GM12878 (cell line): Measurements from ENCODE around the gene GRK5. TPM values are rescaled to one million over a fixed set of nuclear protein-coding genes. Genes with fewer than 3 reads are reported as not detected.

Source experiments
- ATAC-seq: fragments of 200-7000 bp; cut with Tn5 transposase; 3 replicates; pipeline ENCODE4 v1.9.1; 2020; ENCODE audit warnings: mild to moderate bottlenecking, moderate library complexity
- BruUV-seq: library from RNA; stranded (reverse); fragments of 400-500 nt; replicated peaks from 2 replicates; lab custom pipeline; 2021; lab: Mats Ljungman, UMichigan
- CTCF ChIA-PET: fragments of 300-600 bp; sonication (Branson Sonifier 250); formaldehyde crosslinking; extraction: SDS; loops from one replicate; lab custom pipeline; 2021; ENCODE audit warnings: inconsistent platforms; lab: Yijun Ruan, JAX
- POLR2A ChIA-PET: fragments of 350-600 bp; formaldehyde crosslinking; extraction: SDS; loops from one replicate; lab custom pipeline; 2021; ENCODE audit warnings: inconsistent platforms; lab: Charles Lee
- RAD21 ChIA-PET: fragments of 300-600 bp; sonication (Branson Sonifier 250); formaldehyde crosslinking; loops from one replicate; lab custom pipeline; 2023; ENCODE audit warnings: antibody characterized with exemption; ENCODE audit not compliant: unreplicated experiment; lab: Charles Lee
- SMC1A ChIA-PET: fragments of 300-600 bp; sonication (Branson Sonifier 250); formaldehyde crosslinking; loops from one replicate; lab custom pipeline; 2023; ENCODE audit not compliant: unreplicated experiment, uncharacterized antibody; lab: Charles Lee
- DNase-seq: peaks from one replicate; pipeline ENCODE4 v3.0.0-alpha.2; 2011; ENCODE audit warnings: low read depth, low spot score
- FAIRE-seq: peaks from 3 replicates; lab custom pipeline; 2011; peaks lifted over from hg19 to GRCh38; lab: Jason Lieb, UNC
- H2AFZ ChIP-seq: 2 replicates; pipeline ENCODE4 v1.6.0; 2011; ENCODE audit warnings: low read depth, low read length, control low read depth; ENCODE audit not compliant: control insufficient read depth
- H3K27ac ChIP-seq: 2 replicates; pipeline ENCODE4 v1.5.1; 2011; ENCODE audit warnings: control low read depth; ENCODE audit not compliant: control insufficient read depth, insufficient read depth
- H3K27me3 ChIP-seq, 2 experiments: replicated peaks in 1 of 2; 2 replicates each; pipeline versions ENCODE4 v1.6.0 to v1.6.1; 2011; ENCODE audit warnings: low read length in 1 of 2; ENCODE audit not compliant: control insufficient read depth in 2 of 2, insufficient read depth in 2 of 2
- H3K36me3 ChIP-seq, 2 experiments: 2 replicates each; pipeline ENCODE4 v1.5.1; 2011; ENCODE audit warnings: low read length in 1 of 2; ENCODE audit not compliant: control insufficient read depth in 2 of 2, insufficient read depth in 2 of 2
- H3K4me1 ChIP-seq: 2 replicates; pipeline ENCODE4 v1.6.1; 2011; ENCODE audit warnings: mild to moderate bottlenecking, low read length, moderate library complexity, mixed read lengths; ENCODE audit not compliant: control insufficient read depth, insufficient read depth
- H3K4me2 ChIP-seq: 2 replicates; pipeline ENCODE4 v1.6.0; 2011; ENCODE audit warnings: control low read depth; ENCODE audit not compliant: control insufficient read depth, insufficient read depth
- H3K4me3 ChIP-seq: fragments of 200-600 bp; sonication (generic); 2 replicates; pipeline ENCODE4 v1.5.1; 2016
- H3K79me2 ChIP-seq: 2 replicates; pipeline ENCODE4 v1.6.0; 2011; ENCODE audit warnings: low read length; ENCODE audit not compliant: control insufficient read depth, insufficient read depth
- H3K9ac ChIP-seq: 2 replicates; pipeline ENCODE4 v1.8.0; 2011; ENCODE audit warnings: low read length, control low read depth, mixed read lengths; ENCODE audit not compliant: control insufficient read depth, insufficient read depth
- H3K9me3 ChIP-seq: replicated peaks from 3 replicates; pipeline ENCODE4 v1.5.1; 2011; ENCODE audit warnings: mild to moderate bottlenecking, low read length; ENCODE audit not compliant: control insufficient read depth, insufficient read depth
- H4K20me1 ChIP-seq: 2 replicates; pipeline ENCODE4 v1.6.0; 2011; ENCODE audit not compliant: control insufficient read depth, insufficient read depth
- CEBPB ChIP-seq, 2 experiments: fragments of 150-350 bp in 1 of 2; IDR thresholded peaks; 2 replicates each; pipeline ENCODE4 v1.6.1; 2012 to 2014; ENCODE audit warnings: low read depth in 2 of 2, low read length in 2 of 2, borderline replicate concordance in 1 of 2, inconsistent platforms in 1 of 2
- CHD1 ChIP-seq: IDR thresholded peaks from 2 replicates; pipeline ENCODE4 v1.6.1; 2012; ENCODE audit warnings: low read depth, low read length, improper control_type of control experiment
- EGR1 ChIP-seq, 2 experiments: IDR thresholded peaks; 1 replicate in 1 of 2; 2 replicates in 1 of 2; pipeline ENCODE4 v1.6.1; 2011 to 2012; ENCODE audit warnings: low read depth in 2 of 2, low read length in 2 of 2, borderline replicate concordance in 1 of 2, mild to moderate bottlenecking in 1 of 2, moderate library complexity in 1 of 2
- HDGF ChIP-seq: fragments of 450-650 bp; IDR thresholded peaks from 2 replicates; pipeline ENCODE4 v1.6.1; 2016; ENCODE audit warnings: antibody characterized with exemption
- IKZF2 ChIP-seq, 2 experiments: fragments of 450-650 bp; IDR thresholded peaks; 2 replicates each; pipeline ENCODE4 v1.6.1; 2017; ENCODE audit warnings: mild to moderate bottlenecking in 2 of 2, moderate library complexity in 2 of 2
- IRF5 ChIP-seq: fragments of 450-650 bp; IDR thresholded peaks from 2 replicates; pipeline ENCODE4 v1.6.1; 2017; ENCODE audit warnings: borderline replicate concordance
- RCOR1 ChIP-seq: conservative IDR thresholded peaks from 2 replicates; pipeline ENCODE4 v1.6.1; 2012; ENCODE audit warnings: low read depth, low read length, improper control_type of control experiment
- SMC3 ChIP-seq: IDR thresholded peaks from 2 replicates; pipeline ENCODE4 v1.6.1; 2011; ENCODE audit warnings: low read length, improper control_type of control experiment, borderline replicate concordance
- SREBF1 ChIP-seq: IDR thresholded peaks from 2 replicates; pipeline ENCODE4 v1.6.1; 2012; ENCODE audit warnings: mild to moderate bottlenecking, low read length
- STAT3 ChIP-seq: IDR thresholded peaks from 2 replicates; pipeline ENCODE4 v1.6.1; 2011; ENCODE audit warnings: low read depth, low read length, improper control_type of control experiment
- TCF12 ChIP-seq: IDR thresholded peaks from 2 replicates; pipeline ENCODE4 v1.6.1; 2011; ENCODE audit warnings: low read depth, mild to moderate bottlenecking, low read length
- WRNIP1 ChIP-seq: IDR thresholded peaks from 2 replicates; pipeline ENCODE4 v1.6.1; 2011; ENCODE audit warnings: low read depth, low read length, improper control_type of control experiment, borderline replicate concordance
- ZNF384 ChIP-seq: IDR thresholded peaks from 2 replicates; pipeline ENCODE4 v1.6.1; 2012; ENCODE audit warnings: low read depth, mild to moderate bottlenecking, low read length, improper control_type of control experiment, borderline replicate concordance
- ZSCAN29 ChIP-seq: fragments of 450-650 bp; IDR thresholded peaks from 2 replicates; pipeline ENCODE4 v1.6.1; 2017; ENCODE audit warnings: mild to moderate bottlenecking, moderate library complexity
- WGBS: methylation state at CpG from one replicate; pipeline ENCODE4 v1.1.6; 2016; ENCODE audit warnings: low lambda C conversion rate; ENCODE audit not compliant: insufficient replicate concordance, insufficient coverage; ENCODE audit errors: missing lambda C conversion rate; 5-methylcytosine and 5-hydroxymethylcytosine counted together
- in situ Hi-C: fragments of 300-500 bp; cut with MboI; formaldehyde crosslinking; loops from 9 replicates; pipeline ENCODE4 v1.14.3; 2018; ENCODE audit warnings: mixed read lengths
- intact Hi-C: fragments of 100-400 bp; cut with micrococcal nuclease; formaldehyde crosslinking; loops from one replicate; pipeline ENCODE4 v1.14.2; 2022; ENCODE audit not compliant: unreplicated experiment
- polyA plus RNA-seq, 11 experiments: library from polyadenylated mRNA; depleted of rRNA in 4 of 11; unstranded in 6 of 11; stranded (reverse) in 5 of 11; fragments of >200 nt; fragmentation: Nextera tagmentation in 4 of 11; fragmentation: Illumina TruSeq in 1 of 11; extraction: Ambion mirVana in 4 of 11; extraction: Trizol in 1 of 11; gene quantifications; 1 replicate in 1 of 11; 2 replicates in 10 of 11; pipeline versions ENCODE4 v1.2.1 to v1.2.3, GENCODE V29; 2011 to 2016; ENCODE audit warnings: inconsistent platforms in 2 of 11, missing spikeins in 2 of 11, low read depth in 1 of 11
- total RNA-seq, 4 experiments: library from RNA; depleted of rRNA in 3 of 4; stranded (reverse); fragments of >200 nt in 3 of 4; fragmentation: Illumina TruSeq in 1 of 4; extraction: Trizol in 1 of 4; gene quantifications; 2 replicates each; pipeline versions ENCODE4 v1.2.1 to v1.2.3, GENCODE V29; 2013 to 2021
- TF ChIP-seq, protein P1 (sequence below): fragments of 450-650 bp; IDR thresholded peaks from 2 replicates; pipeline ENCODE4 v1.6.1; 2014; ENCODE audit warnings: mild to moderate bottlenecking

The GRK5 gene
- total and polyA plus RNA-seq, 10 of the 15 experiments (the other 5 are each of a cell fraction or from before 2014, with no cell fraction given): 0.11 to 22.1 (median 10.0) TPM

DNA sequence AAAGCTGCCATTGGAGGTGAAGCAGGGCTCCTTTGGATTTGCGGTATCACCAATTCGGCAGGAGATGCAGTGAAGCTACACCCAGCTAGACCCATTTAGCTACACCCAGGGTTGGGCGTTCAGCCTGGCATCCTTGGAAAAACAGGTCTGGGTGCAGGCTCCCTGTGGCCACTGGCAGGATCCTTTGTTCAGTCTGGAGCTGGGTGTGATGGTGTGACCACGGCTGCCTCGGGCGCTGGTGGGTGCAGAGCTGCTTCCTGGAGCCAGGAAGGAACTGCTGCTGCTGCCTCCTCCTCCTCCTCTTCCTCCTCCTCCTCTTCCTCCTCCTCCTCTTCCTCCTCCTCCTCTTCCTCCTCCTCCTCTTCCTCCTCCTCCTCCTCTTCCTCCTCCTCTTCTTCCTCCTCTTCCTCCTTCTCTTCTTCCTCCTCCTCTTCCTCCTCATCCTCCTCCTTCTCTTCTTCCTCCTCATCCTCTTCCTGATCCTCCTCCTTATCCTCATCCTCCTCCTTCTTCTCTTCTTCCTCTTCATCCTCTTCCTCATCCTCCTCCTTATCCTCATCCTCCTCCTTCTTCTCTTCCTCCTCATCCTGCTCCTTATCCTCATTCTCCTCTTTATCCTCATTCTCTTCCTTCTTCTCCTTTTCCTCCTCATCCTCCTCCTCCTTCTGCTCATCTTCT is 84.0 kb downstream of the GRK5 start:
- intact Hi-C loops (no loop called here), in situ Hi-C loops (no loop called here)
- SMC1A ChIA-PET: no interaction called here
- no peak overlapping the region for H3K4me2 ChIP-seq
- DNase-seq (no peak), ATAC-seq (no peak), FAIRE-seq (no peak)
- peaks cover 5% of the 10 kb centered on the region for H3K79me2 ChIP-seq
- no peaks in the 10 kb centered on the region for H3K27me3 ChIP-seq
- TF ChIP-seq HDGF (no peak), EGR1 (IDR thresholded peaks at IDR 0.05; ENCODE audit: borderline replicate concordance in 1 of 2, low read depth in 2 of 2, low read length in 2 of 2) (no peak), TCF12 (no peak), SMC3 (no peak), RCOR1 (no peak), WRNIP1 (no peak), CHD1 (no peak), CEBPB (IDR thresholded peaks at IDR 0.05; ENCODE audit: borderline replicate concordance in 1 of 2, low read depth in 2 of 2, low read length in 2 of 2) (no peak), IKZF2 (IDR thresholded peaks at IDR 0.05) (no peak), SREBF1 (no peak), STAT3 (no peak), ZSCAN29 (no peak), ZNF384 (no peak), IRF5 (no peak)
- TF ChIP-seq, protein P1, sequence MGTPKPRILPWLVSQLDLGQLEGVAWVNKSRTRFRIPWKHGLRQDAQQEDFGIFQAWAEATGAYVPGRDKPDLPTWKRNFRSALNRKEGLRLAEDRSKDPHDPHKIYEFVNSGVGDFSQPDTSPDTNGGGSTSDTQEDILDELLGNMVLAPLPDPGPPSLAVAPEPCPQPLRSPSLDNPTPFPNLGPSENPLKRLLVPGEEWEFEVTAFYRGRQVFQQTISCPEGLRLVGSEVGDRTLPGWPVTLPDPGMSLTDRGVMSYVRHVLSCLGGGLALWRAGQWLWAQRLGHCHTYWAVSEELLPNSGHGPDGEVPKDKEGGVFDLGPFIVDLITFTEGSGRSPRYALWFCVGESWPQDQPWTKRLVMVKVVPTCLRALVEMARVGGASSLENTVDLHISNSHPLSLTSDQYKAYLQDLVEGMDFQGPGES: no peak
- no peak overlapping the region for H3K27ac ChIP-seq
- no peaks in the 10 kb centered on the region for H4K20me1 ChIP-seq
- H3K4me1 ChIP-seq: peaks cover 11% of the 10 kb centered on the region
- 35% methylated on average over 6 of the region's 6 CpGs for WGBS
- CTCF ChIA-PET: interaction anchor here (1.4 kb wide), 1 partner anchor 17 kb away, joined by 3 read pairs; no protein-coding TSS in a partner anchor
- H3K4me3 ChIP-seq: no peak overlapping the region
- RAD21 ChIA-PET: no interaction called here
- POLR2A ChIA-PET: no interaction called here
- no TSS peak for BruUV-seq
- H3K9ac ChIP-seq: no peak overlapping the region
- no peaks in the 10 kb centered on the region for H3K9me3 ChIP-seq
- H2AFZ ChIP-seq: no peak overlapping the region
- H3K36me3 ChIP-seq: no peaks in the 10 kb centered on the region
